HG02678 (cell line): ENCODE data around the gene ADORA2B.
"Not testable (repeated sequence)": the region's sequence is repeated elsewhere in the genome, so short reads cannot be mapped to it uniquely, and the experiment has no call there.

Source experiments
- ATAC-seq: cut with Tn5 transposase; IDR thresholded peaks from one replicate; pipeline ENCODE4 v1.9.1; 2021; ENCODE audit warnings: mild to moderate bottlenecking, moderate library complexity; ENCODE audit not compliant: unreplicated experiment

The ADORA2B gene

DNA sequence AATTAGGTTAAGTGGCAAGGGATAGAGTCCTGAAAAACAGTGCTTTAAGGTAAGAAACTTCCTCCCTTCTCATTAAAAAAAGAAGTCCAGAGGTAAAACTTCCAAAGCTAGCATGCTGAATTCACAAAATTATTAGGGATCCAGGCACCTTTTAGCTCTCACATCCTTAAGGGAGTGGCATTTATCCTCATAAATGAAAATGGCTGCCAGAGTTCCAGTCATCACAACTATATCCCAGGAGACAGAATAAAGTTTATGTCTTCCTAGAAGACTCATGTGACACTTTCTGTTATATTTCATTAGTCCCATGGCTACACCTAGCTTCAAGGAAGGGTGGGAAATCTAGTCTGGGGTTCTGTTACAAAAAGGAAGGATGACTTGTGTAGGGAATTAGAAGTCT, 23.3 kb upstream of the ADORA2B start:
- no peak for ATAC-seq

GRCh38 chr17:15922586-15922985, 22.3 kb upstream of the ADORA2B start:
- ATAC-seq = no peak

DNA sequence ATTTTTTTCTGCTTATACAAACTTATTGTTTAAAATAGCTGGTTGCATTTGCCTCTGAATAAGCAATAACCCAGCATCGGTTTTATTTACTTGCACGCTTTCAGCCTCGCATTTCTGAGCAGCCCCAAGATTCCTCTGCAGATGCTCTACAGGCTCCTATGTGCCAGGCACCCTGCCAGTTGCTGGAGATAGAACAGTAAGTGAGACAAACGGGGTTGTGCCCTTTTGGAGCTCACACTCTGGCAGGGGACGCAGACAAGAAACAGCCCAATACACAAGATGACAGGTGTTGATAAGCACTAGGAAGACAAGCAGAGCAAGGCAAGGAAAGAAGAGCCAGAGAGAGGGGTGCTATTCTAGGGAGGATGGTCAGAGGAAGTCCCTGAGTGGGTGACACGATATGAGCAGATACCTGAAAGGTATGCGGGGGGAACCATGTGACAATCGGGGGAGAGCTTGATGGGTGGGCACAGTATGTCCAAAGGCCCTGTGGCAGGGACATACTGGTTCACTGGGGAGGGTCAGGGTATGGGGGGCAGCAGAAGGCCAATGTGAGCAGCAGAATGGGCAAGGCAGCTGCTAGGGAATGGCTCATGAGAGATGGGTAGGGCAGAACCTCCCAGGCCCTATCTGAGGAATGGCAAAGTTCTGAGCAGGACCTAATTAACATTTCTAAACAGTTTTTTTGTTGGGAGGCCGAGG, 18.7 kb upstream of the ADORA2B start:
- no peak for ATAC-seq

GRCh38 chr17:15928286-15928785, 16.6 kb upstream of the ADORA2B start:
- ATAC-seq = no peak

DNA sequence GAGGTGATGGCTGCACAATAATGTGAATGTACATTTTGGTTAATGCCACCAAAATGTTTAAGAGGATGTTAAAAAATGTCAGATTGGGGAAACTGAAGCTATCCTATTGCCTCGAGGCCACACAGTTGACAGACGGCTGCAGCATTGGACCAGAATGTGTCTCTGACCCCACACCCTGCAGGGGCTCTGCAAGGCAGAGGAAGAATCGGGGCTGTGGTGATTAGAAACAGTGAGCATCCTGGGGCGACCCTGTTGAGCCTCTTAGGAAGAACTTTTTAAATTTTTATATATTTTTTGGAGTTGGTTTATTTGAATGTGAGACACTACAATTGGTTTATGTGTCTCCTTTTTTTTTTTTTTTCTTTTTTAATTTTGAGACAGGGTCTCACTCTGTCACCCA, 15.0 kb upstream of the ADORA2B start:
- no peak for ATAC-seq

DNA sequence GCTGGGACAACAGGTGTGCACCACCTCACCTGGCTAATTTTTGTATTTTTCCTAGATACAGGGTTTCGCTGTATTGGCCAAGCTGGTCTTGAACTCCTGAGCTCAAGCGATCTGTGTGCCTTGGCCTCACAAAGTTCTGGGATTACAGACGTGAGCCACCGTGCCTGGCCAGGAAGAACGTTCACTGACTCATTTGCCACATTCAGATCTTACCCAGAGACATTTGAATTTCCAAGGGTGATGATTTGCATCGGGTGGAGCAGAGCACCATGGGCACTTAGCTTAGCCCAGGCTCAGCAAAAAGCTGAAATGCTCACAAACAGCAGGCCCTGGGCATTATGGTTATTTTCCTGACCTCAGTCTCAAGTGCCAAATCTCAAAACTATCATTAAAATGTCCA, 14.5 kb upstream of the ADORA2B start:
- ATAC-seq = no peak

GRCh38 chr17:15931394-15931793, 13.5 kb upstream of the ADORA2B start:
- ATAC-seq = no peak

- no peak for ATAC-seq
These were observed 10.1 kb upstream of the ADORA2B start for GRCh38 chr17:15934866-15935265.

- ATAC-seq = no peak
These were observed 9.0 kb upstream of the ADORA2B start for GRCh38 chr17:15935891-15936290.

DNA sequence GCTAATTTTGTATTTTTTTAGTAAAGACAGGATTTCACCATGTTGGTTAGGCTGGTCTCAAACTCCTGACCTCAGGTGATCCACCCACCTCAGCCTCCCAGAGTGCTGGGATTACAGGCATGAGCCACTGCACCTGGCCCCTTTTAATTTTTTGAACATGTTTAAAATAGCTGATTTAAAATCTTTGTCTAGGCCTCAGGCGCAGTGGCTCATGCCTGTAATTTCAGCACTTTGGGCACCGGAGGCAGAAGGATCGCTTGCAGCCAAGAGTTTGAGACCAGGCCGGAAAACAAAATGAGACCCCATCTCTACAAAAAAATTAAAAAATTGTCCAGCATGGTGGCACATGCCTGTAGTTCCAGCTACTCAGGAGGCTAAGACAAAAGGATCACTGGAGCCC, 8.4 kb upstream of the ADORA2B start:
- ATAC-seq = not testable (repeated sequence)

- no peak for ATAC-seq
These were observed 3.1 kb upstream of the ADORA2B start for GRCh38 chr17:15941781-15942180.

GRCh38 chr17:15942207-15942833, 2.6 kb upstream of the ADORA2B start:
- no peak for ATAC-seq

GRCh38 chr17:15943971-15944758, 765 bp upstream of the ADORA2B start:
- ATAC-seq = no peak

GRCh38 chr17:15945527-15946191, 729 bp downstream of the ADORA2B start:
- no peak for ATAC-seq

GRCh38 chr17:15946611-15947120, 1.7 kb downstream of the ADORA2B start:
- no peak for ATAC-seq

- ATAC-seq = no peak
These were observed 2.3 kb downstream of the ADORA2B start for GRCh38 chr17:15947271-15947670.

GRCh38 chr17:15947976-15948752, 3.2 kb downstream of the ADORA2B start:
- no peak for ATAC-seq

DNA sequence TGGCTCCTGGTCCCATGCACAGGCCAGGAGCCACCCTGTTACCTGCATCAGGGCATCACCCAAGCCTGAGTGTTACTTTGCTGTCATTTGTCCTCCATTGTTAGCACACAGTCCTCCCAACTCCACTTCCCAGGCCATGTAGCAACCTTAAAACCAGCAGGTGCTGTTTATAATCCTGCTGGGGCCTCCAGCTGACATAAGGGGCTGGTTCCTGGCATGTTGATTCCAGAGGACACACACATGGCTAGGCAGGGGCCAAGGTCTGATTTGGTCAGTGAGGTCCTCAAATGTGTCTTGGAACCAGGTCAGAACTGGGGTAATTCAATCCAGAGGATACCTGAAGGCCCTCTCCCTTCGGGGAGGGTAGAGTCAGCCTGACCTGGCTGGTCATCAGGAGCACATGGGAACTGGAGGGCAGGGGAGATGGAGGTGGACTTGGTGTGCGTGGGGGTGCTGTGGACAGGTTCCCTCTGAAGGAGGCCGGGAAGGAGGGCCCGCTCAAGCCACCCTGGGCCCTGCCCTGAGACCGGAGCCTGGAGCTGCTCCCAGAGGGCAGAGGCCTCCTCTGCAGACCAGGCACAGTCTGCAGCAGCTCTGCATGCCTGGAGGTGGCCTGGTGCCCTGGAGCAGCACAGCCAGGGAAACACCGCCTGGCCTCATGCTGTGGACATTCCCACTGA, 6.6 kb downstream of the ADORA2B start:
- no peak for ATAC-seq

DNA sequence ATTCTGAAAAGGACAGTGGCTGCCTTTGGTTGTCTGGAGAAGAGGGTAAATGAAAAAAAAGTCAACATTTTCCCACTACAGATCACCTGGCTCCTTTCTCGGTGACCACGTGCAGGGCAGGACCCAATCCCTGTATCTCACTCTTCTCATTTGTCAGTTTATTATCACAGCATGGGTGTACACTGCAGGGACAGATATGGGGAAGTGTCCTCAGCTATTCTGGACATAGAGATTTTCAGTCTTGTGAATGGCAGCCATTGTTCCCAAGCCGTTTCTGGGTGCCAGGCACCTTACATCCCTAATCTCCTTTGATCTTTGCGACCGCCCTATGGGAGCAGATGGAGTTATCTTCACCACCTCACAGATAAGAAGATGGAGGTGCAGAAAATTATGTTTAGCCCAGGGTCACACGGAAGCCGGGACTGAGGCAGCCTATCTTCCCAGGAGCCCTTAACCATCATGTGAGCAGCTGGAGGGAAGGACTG, 7.2 kb downstream of the ADORA2B start:
- ATAC-seq = no peak
